WI38 (cell line): ENCODE measurements around the gene SLC18B1.

ENCODE experiments used
- H3K4me3 ChIP-seq: 2 replicates; pipeline ENCODE4 v1.5.1; 2011; ENCODE audit warnings: low read depth, mild to moderate bottlenecking, control low read depth, low read length
- CTCF ChIP-seq: IDR thresholded peaks from 2 replicates; pipeline ENCODE4 v1.5.1; 2012; ENCODE audit warnings: low read depth, mild to moderate bottlenecking, control low read depth, low read length

The SLC18B1 gene

GRCh38 chr6:132751828-132752227, 46.6 kb downstream of the SLC18B1 start:
- no peak for TF ChIP-seq CTCF
- no peak overlapping the region for H3K4me3 ChIP-seq

GRCh38 chr6:132751306-132751705, 47.1 kb downstream of the SLC18B1 start:
- TF ChIP-seq CTCF: no peak
- H3K4me3 ChIP-seq: no peak overlapping the region

GRCh38 chr6:132750455-132751248, 47.8 kb downstream of the SLC18B1 start:
- TF ChIP-seq CTCF: no peak

GRCh38 chr6:132749111-132749510, 49.3 kb downstream of the SLC18B1 start:
- no peak overlapping the region for H3K4me3 ChIP-seq
- no peak for TF ChIP-seq CTCF

More at GRCh38 chr6:132750455-132751248, 47.8 kb downstream of the SLC18B1 start:
- H3K4me3 ChIP-seq: no peak overlapping the region

- no peak for TF ChIP-seq CTCF
- H3K4me3 ChIP-seq: no peak overlapping the region
Measured at GRCh38 chr6:132748446-132748845, 50.0 kb downstream of the SLC18B1 start.

GRCh38 chr6:132746048-132746447, 52.4 kb downstream of the SLC18B1 start:
- no peak for TF ChIP-seq CTCF
- no peak overlapping the region for H3K4me3 ChIP-seq

- no peak for TF ChIP-seq CTCF
- H3K4me3 ChIP-seq: no peak overlapping the region
Measured at GRCh38 chr6:132742495-132742894, 55.9 kb downstream of the SLC18B1 start.
